Measurements from ENCODE around the gene NKX6-2.

The NKX6-2 gene

DNA sequence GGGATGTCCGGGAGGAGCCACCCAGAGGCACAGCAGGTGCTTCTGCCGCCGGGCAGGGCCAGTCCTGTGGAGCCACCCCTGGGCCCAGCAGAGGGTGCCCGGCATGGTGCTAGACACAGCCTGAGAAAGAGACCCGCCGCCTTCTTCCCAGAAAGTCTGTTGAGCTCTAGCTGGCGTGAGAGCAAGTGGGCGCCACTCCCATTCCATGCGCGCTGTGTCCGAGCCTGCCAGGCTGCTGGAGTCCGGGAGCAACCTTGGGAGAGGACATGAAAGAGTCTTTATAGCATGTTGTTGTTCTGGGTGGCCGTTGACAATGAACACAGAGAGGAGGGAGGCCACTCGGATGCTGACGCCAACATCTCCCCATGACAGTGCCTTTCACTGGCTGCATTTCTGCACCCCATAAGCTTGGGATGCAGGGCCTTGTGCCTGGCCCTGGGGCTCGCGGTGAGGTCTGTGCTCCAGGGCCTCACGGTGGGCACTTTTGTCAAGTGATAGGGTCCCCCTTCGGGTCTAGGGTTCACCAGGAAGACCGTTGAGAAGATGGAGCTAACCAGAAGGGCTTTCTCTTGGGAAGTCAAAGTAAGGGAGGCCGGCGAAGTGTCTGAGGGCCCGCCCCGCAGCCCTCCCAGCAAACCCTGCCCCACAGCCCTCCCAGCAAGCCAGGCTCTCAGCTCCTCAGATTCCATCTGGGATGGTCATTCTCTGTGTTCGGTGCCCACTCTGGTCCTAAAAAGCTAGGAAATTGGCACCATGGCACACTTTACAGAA, 47.3 kb downstream of the NKX6-2 start:
- no peak overlapping the region for H3K4me2 ChIP-seq (ENCODE audit: low read length)

DNA sequence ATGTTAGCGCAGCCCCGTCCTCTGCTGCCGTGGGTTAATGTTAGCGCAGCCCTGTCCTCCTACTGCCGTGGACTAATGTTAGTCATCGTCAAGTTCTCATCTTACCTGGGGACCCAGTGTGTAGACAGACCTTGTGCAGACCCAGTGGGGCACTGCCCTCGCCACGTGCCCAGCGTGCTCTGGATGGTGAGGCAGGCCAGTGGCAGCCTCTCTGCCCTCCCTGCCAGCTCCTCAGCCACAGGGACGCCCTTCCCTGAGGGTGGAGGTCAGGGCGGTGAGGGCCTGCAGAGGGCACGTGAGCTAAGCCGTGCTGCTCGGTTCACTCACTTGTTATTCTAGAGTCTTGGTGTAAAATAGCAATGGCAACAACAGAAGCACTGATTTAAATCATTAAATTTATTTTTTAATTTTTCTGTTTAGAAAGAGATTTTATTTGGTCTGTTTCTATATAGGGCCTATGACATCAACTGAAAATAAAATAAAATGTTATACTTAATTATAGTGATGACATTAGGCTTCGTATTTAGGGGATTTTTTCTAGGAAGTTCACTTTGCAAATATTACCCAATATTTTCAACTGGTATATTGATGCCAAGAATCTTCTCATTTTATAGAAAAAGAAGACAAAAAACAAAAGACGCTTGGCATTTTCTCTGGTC, 48.4 kb downstream of the NKX6-2 start:
- no peak overlapping the region for H3K4me2 ChIP-seq (ENCODE audit: low read length)
- no peak overlapping the region for H3K27ac ChIP-seq (ENCODE audit: low read length)
- H3K36me3 ChIP-seq (replicated peaks; ENCODE audit: low read depth, low read length): no peaks in the 10 kb centered on the region
- H3K79me2 ChIP-seq (ENCODE audit: low read length): no peaks in the 10 kb centered on the region
- H3K9ac ChIP-seq (ENCODE audit: low read length): no peak overlapping the region
- no peak overlapping the region for H3K4me3 ChIP-seq (ENCODE audit: low read length)
- TF ChIP-seq CTCF (IDR thresholded peaks at IDR 0.05; ENCODE audit: low read depth, low read length): no peak
- TF ChIP-seq EZH2phosphoT487 (IDR thresholded peaks at IDR 0.05; ENCODE audit: low read depth): no peak
- no peaks in the 10 kb centered on the region for H3K27me3 ChIP-seq (ENCODE audit: low read depth, low read length)
- H4K20me1 ChIP-seq (ENCODE audit: insufficient read depth, low read length): no peaks in the 10 kb centered on the region
- no peaks in the 10 kb centered on the region for H3K9me3 ChIP-seq (ENCODE audit: insufficient read depth, low read length)
- H2AFZ ChIP-seq (ENCODE audit: low read depth, low read length): no peak overlapping the region
- no peaks in the 10 kb centered on the region for H3K4me1 ChIP-seq (ENCODE audit: low read length)

More for the DNA sequence above, 47.3 kb downstream of the NKX6-2 start:
- Histone ChIP-seq H3K4me1 (ENCODE audit: low read length) (no peaks in the 10 kb centered on the region), H3K9ac (ENCODE audit: low read length) (no peak overlapping the region), H3K36me3 (replicated peaks; ENCODE audit: low read depth, low read length) (no peaks in the 10 kb centered on the region), H3K4me3 (ENCODE audit: low read length) (no peak overlapping the region), H3K9me3 (ENCODE audit: insufficient read depth, low read length) (no peaks in the 10 kb centered on the region), H4K20me1 (ENCODE audit: insufficient read depth, low read length) (no peaks in the 10 kb centered on the region), H2AFZ (ENCODE audit: low read depth, low read length) (no peak overlapping the region), H3K27me3 (ENCODE audit: low read depth, low read length) (no peaks in the 10 kb centered on the region), H3K27ac (ENCODE audit: low read length) (no peak overlapping the region), H3K79me2 (ENCODE audit: low read length) (no peaks in the 10 kb centered on the region)
- no peak for TF ChIP-seq EZH2phosphoT487 (IDR thresholded peaks at IDR 0.05; ENCODE audit: low read depth)

DNA sequence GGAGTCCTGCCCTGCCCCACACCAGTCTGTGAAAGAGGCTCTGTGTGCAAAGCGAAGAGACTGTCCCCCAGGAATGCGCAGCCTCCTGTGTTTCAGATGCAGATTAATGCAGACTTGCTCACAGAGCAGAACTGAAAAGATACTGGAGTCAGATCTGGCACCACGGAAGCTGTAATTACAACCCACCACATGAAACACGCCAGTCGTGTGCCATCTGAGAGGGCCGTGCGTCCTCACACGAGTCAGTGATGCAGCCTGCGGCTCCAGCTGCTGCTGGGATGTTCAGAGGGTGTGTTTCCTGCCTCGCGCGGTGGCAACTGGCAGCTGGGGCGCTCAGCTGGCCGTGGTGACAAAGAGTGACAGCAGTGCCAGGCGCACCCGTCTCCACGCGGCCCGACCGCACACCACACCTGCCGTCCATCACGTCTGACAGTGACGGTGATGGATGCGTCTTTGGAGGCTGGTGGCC, 50.0 kb downstream of the NKX6-2 start:
- TF ChIP-seq CTCF (IDR thresholded peaks at IDR 0.05; ENCODE audit: low read depth, low read length) (no peak), EZH2phosphoT487 (IDR thresholded peaks at IDR 0.05; ENCODE audit: low read depth) (no peak)
- no peak overlapping the region for H3K4me3 ChIP-seq (ENCODE audit: low read length)
- H3K9ac ChIP-seq (ENCODE audit: low read length): no peak overlapping the region
- no peaks in the 10 kb centered on the region for H3K79me2 ChIP-seq (ENCODE audit: low read length)
- H3K36me3 ChIP-seq (replicated peaks; ENCODE audit: low read depth, low read length): no peaks in the 10 kb centered on the region
- no peaks in the 10 kb centered on the region for H4K20me1 ChIP-seq (ENCODE audit: insufficient read depth, low read length)
- H3K4me1 ChIP-seq (ENCODE audit: low read length): no peaks in the 10 kb centered on the region
- H3K27ac ChIP-seq (ENCODE audit: low read length): no peak overlapping the region
- H2AFZ ChIP-seq (ENCODE audit: low read depth, low read length): no peak overlapping the region
- no peaks in the 10 kb centered on the region for H3K27me3 ChIP-seq (ENCODE audit: low read depth, low read length)
- no peak overlapping the region for H3K4me2 ChIP-seq (ENCODE audit: low read length)
- no peaks in the 10 kb centered on the region for H3K9me3 ChIP-seq (ENCODE audit: insufficient read depth, low read length)

DNA sequence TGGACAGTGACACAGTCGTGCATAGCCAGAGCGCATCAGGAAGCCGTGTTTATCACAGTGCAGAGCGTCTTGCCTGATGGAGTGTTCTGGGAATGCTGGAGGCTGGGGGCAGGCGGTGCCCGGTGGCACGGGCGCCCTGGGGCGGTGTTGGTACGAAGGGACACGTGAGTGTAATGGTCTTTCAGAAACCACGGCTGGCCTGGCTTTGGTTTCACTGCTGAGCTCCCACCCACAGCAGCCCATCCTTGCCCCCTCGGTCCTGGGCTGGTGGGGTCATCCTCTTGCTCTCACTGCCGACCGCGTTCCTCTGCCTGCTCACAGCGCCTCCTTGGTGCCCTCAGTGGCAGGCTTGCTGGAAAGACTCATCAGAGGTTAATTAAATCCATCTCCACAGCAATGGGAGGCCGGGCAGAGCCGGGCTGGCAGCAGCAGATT, 50.6 kb downstream of the NKX6-2 start:
- no peak overlapping the region for H3K4me3 ChIP-seq (ENCODE audit: low read length)
- H3K9me3 ChIP-seq (ENCODE audit: insufficient read depth, low read length): no peaks in the 10 kb centered on the region
- no peaks in the 10 kb centered on the region for H3K79me2 ChIP-seq (ENCODE audit: low read length)
- TF ChIP-seq CTCF (IDR thresholded peaks at IDR 0.05; ENCODE audit: low read depth, low read length) (no peak), EZH2phosphoT487 (IDR thresholded peaks at IDR 0.05; ENCODE audit: low read depth) (no peak)
- no peak overlapping the region for H3K4me2 ChIP-seq (ENCODE audit: low read length)
- H3K9ac ChIP-seq (ENCODE audit: low read length): no peak overlapping the region
- H3K36me3 ChIP-seq (replicated peaks; ENCODE audit: low read depth, low read length): no peaks in the 10 kb centered on the region
- no peaks in the 10 kb centered on the region for H4K20me1 ChIP-seq (ENCODE audit: insufficient read depth, low read length)
- H3K27ac ChIP-seq (ENCODE audit: low read length): no peak overlapping the region
- H3K4me1 ChIP-seq (ENCODE audit: low read length): no peaks in the 10 kb centered on the region
- H2AFZ ChIP-seq (ENCODE audit: low read depth, low read length): no peak overlapping the region
- H3K27me3 ChIP-seq (ENCODE audit: low read depth, low read length): no peaks in the 10 kb centered on the region

All from OCI-LY3 (cell line).